SK-N-MC (cell line): ENCODE measurements around the gene SPIRE2.

Source experiments
- EZH2 ChIP-seq: fragments of 200-600 bp; sonication (generic); IDR thresholded peaks from one replicate; pipeline ENCODE4 v1.6.1; 2017; ENCODE audit warnings: antibody characterized with exemption
- FOXP2 ChIP-seq: optimal IDR thresholded peaks from 2 replicates; pipeline ENCODE3; 2011; ENCODE audit warnings: mild to moderate bottlenecking, moderate library complexity; ENCODE audit not compliant: insufficient read depth; ENCODE audit errors: extremely low read length, control extremely low read depth
- POLR2AphosphoS5 ChIP-seq: IDR thresholded peaks from 2 replicates; pipeline ENCODE4 v1.6.1; 2012; ENCODE audit warnings: mild to moderate bottlenecking, low read depth, low read length, borderline replicate concordance

DNA sequence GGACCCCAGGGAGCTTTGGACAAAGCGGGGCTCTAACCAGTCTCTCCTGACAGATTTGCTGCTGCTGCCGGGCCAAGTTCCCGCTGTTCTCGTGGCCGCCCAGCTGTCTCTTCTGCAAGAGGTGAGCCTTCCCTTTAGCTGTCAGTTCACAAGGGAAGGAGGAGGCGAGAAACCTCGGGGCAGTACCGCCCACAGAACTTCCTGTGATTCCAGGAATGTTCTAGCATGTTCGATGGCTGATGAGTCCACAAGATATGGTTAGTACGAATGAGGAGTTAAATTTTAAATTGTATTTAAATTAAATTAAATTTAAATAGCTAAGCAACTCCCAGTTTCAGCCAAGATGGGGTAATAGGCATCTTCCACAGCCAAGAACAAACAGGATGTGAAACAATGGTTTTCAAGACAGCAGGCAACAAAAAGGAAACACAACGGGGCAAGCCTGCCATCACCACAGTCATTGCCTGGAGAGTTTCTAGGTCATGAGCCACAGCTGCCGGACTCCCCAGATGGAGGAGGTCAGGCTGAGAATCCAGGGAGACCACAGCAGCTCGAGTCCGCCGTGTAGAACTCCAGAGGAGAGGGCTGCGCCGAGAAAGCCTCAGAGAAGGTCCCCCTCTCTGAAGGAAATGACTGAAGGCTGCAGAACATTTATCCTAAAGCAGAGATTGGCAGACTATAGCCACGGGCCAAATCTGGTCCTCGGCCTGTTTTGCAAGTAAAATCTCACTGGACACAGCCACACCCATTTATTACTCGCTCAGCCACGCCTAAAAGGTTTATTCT, 35.7 kb downstream of the SPIRE2 start:
- TF ChIP-seq POLR2AphosphoS5 = no peak
- TF ChIP-seq EZH2 = no peak
- no peak for TF ChIP-seq FOXP2
